GM20431 (cell line): Measurements from ENCODE around the gene MZF1.
"Not testable (repeated sequence)": the region's sequence is repeated elsewhere in the genome, so short reads cannot be mapped to it uniquely, and the experiment has no call there.

Experiments
- in situ Hi-C: fragments of 300-500 bp; cut with MseI, MboI; formaldehyde crosslinking; loops from one replicate; pipeline ENCODE4 v1.15.0; 2020; ENCODE audit warnings: low sequenced_read_pairs; ENCODE audit not compliant: unreplicated experiment

The MZF1 gene

GRCh38 chr19:58543826-58544590 is 29.1 kb downstream of the MZF1 start, which contains the start of gene TRIM28:
TRIM28 (plus strand) TSS chr19:58544064; CDS start chr19:58544758, 694 bp downstream.
- in situ Hi-C loops: no loop called here

- in situ Hi-C loops: not testable (repeated sequence)
Observed at GRCh38 chr19:58542641-58543372, 30.3 kb downstream of the MZF1 start.

- in situ Hi-C loops: not testable (repeated sequence)
Observed at GRCh38 chr19:58539169-58539559, 34.0 kb downstream of the MZF1 start.

GRCh38 chr19:58538257-58539168 is 34.6 kb downstream of the MZF1 start:
- in situ Hi-C loops: no loop called here

GRCh38 chr19:58536852-58537798 is 36.0 kb downstream of the MZF1 start:
- in situ Hi-C loops: no loop called here

GRCh38 chr19:58535857-58536256 is 37.3 kb downstream of the MZF1 start:
- in situ Hi-C loops: no loop called here

GRCh38 chr19:58531034-58531840 is 41.9 kb downstream of the MZF1 start:
- in situ Hi-C loops: no loop called here

- in situ Hi-C loops: no loop called here
Observed at GRCh38 chr19:58529405-58529804, 43.7 kb downstream of the MZF1 start.

- in situ Hi-C loops: no loop called here
Observed at GRCh38 chr19:58522709-58523108, 50.4 kb downstream of the MZF1 start.

- in situ Hi-C loops: no loop called here
Observed at GRCh38 chr19:58521651-58522050, 51.5 kb downstream of the MZF1 start.

- in situ Hi-C loops: no loop called here
Observed at GRCh38 chr19:58520257-58520599, 52.9 kb downstream of the MZF1 start.

GRCh38 chr19:58519355-58520256 is 53.5 kb downstream of the MZF1 start, which contains the start of gene ZBTB45:
ZBTB45 (minus strand) TSS chr19:58519810; CDS start chr19:58517673, 2,137 bp downstream.
- in situ Hi-C loops: no loop called here

- in situ Hi-C loops: no loop called here
Observed at GRCh38 chr19:58519087-58519354, 54.1 kb downstream of the MZF1 start.

- in situ Hi-C loops: no loop called here
Observed at GRCh38 chr19:58518256-58519086, 54.7 kb downstream of the MZF1 start.

GRCh38 chr19:58516964-58517833 is 55.9 kb downstream of the MZF1 start:
- in situ Hi-C loops: no loop called here

- in situ Hi-C loops: no loop called here
Observed at GRCh38 chr19:58516246-58516836, 56.8 kb downstream of the MZF1 start.
